ENCODE data around the gene MUC5AC. TPM values are rescaled to one million over a fixed set of nuclear protein-coding genes. Genes with fewer than 3 reads are reported as not detected.

The MUC5AC gene
- total and polyA plus RNA-seq, 2 of the 13 experiments (the other 11 are each of a cell fraction or from before 2014, with no cell fraction given) = under 0.01 TPM; not detected in 1

- no peak overlapping the region for H3K4me3 ChIP-seq (replicated peaks in 1 of 3; ENCODE audit: insufficient read depth in 1 of 3, low read depth in 2 of 3, low read length in 3 of 3)
- no peak for FAIRE-seq
- no peaks in the 10 kb centered on the region for H4K20me1 ChIP-seq (ENCODE audit: insufficient read depth, low read length)
- no peaks in the 10 kb centered on the region; the same call in 1 of the 2 replicates for H3K4me1 ChIP-seq (ENCODE audit: insufficient read depth, low read length)
- H3K4me2 ChIP-seq (ENCODE audit: low read depth, low read length) = no peak overlapping the region
- no peaks in the 10 kb centered on the region for H3K79me2 ChIP-seq (ENCODE audit: insufficient read depth, low read length)
- no peak overlapping the region for H2AFZ ChIP-seq (ENCODE audit: low read length)
- 27% methylated on average over 12 of the region's 12 CpGs for WGBS (ENCODE audit: low lambda C conversion rate)
- DNase-seq (ENCODE audit: low spot score) = no peak
- no TSS peak for BruUV-seq (replicated peaks)
- no peak overlapping the region for H3K27ac ChIP-seq (ENCODE audit: extremely low read length, insufficient read depth, low read length)
- no peak overlapping the region for H3K9ac ChIP-seq (ENCODE audit: insufficient read depth, low read depth, low read length)
- ATAC-seq = no peak
- peaks cover 4 to 26% of the 10 kb centered on the region in 2 experiments; a peak in 3 of 5 replicates for H3K27me3 ChIP-seq (ENCODE audit: control insufficient read depth in 1 of 2, insufficient read depth in 2 of 2, low read length in 2 of 2)
- CTCF ChIA-PET (ENCODE audit: low intra/inter-chr PET ratio, low total read pairs) = no interaction called here
- in situ Hi-C loops (cut with HindIII; ENCODE audit: extremely low pct_ligation_motif_present, low pct_unique_long_range_greater_than_20kb) (no loop called here), intact Hi-C loops (cut with micrococcal nuclease; ENCODE audit: unreplicated experiment) (no loop called here)
- no peaks in the 10 kb centered on the region for H3K36me3 ChIP-seq (replicated peaks in 1 of 2; ENCODE audit: control insufficient read depth in 1 of 2, insufficient read depth in 2 of 2, low read length in 2 of 2)
- POLR2A ChIA-PET = no interaction called here
- H3K9me3 ChIP-seq (ENCODE audit: low read length) = peaks cover 23% of the 10 kb centered on the region
- TF ChIP-seq FOXA3 (CRISPR knock-in tag; IDR thresholded peaks at IDR 0.05) (peak; percentile 43; the same call in 1 of the 2 replicates), HNRNPK (IDR thresholded peaks at IDR 0.05; ENCODE audit: low read depth, low read length, poor library complexity, severe bottlenecking) (no peak)
These were observed 18.2 kb upstream of the MUC5AC start for GRCh38 chr11:1139441-1140083.

- intact Hi-C loops (cut with micrococcal nuclease; ENCODE audit: unreplicated experiment) = no loop called here
- Histone ChIP-seq H4K20me1 (ENCODE audit: insufficient read depth, low read length) (no peaks in the 10 kb centered on the region), H3K27ac (ENCODE audit: extremely low read length, insufficient read depth, low read length) (no peak overlapping the region), H3K27me3 (ENCODE audit: control insufficient read depth in 1 of 2, insufficient read depth in 2 of 2, low read length in 2 of 2) (peaks cover 4 to 26% of the 10 kb centered on the region in 2 experiments; a peak in 3 of 5 replicates), H3K79me2 (ENCODE audit: insufficient read depth, low read length) (no peaks in the 10 kb centered on the region), H3K4me1 (ENCODE audit: insufficient read depth, low read length) (no peaks in the 10 kb centered on the region; the same call in 1 of the 2 replicates), H3K36me3 (replicated peaks in 1 of 2; ENCODE audit: control insufficient read depth in 1 of 2, insufficient read depth in 2 of 2, low read length in 2 of 2) (no peaks in the 10 kb centered on the region), H3K9me3 (ENCODE audit: low read length) (peaks cover 14% of the 10 kb centered on the region), H3K4me2 (ENCODE audit: low read depth, low read length) (no peak overlapping the region), H3K9ac (ENCODE audit: insufficient read depth, low read depth, low read length) (no peak overlapping the region), H3K4me3 (replicated peaks in 1 of 3; ENCODE audit: insufficient read depth in 1 of 3, low read depth in 2 of 3, low read length in 3 of 3) (no peak overlapping the region), H2AFZ (ENCODE audit: low read length) (no peak overlapping the region)
- no peak for DNase-seq (ENCODE audit: low spot score)
- 9% methylated on average over 12 of the region's 18 CpGs for WGBS (ENCODE audit: low lambda C conversion rate)
- in situ Hi-C loops (cut with HindIII; ENCODE audit: extremely low pct_ligation_motif_present, low pct_unique_long_range_greater_than_20kb) = no loop called here
- no TSS peak for BruUV-seq (replicated peaks)
- POLR2A ChIA-PET = no interaction called here
- FAIRE-seq = no peak
- CTCF ChIA-PET (ENCODE audit: low intra/inter-chr PET ratio, low total read pairs) = no interaction called here
- no peak for ATAC-seq
- TF ChIP-seq ZNF549 (CRISPR knock-in tag; IDR thresholded peaks at IDR 0.05) (no peak), MTA3 (CRISPR knock-in tag; IDR thresholded peaks at IDR 0.05) (no peak), ZNF652 (CRISPR knock-in tag; IDR thresholded peaks at IDR 0.05; ENCODE audit: borderline replicate concordance, low read depth) (no peak), HNF4A (CRISPR knock-in tag; IDR thresholded peaks at IDR 0.05) (no peak), ZBTB44 (CRISPR knock-in tag; IDR thresholded peaks at IDR 0.05) (no peak), MBD4 (IDR thresholded peaks at IDR 0.05; ENCODE audit: borderline replicate concordance, low read length) (no peak), RBFOX2 (IDR thresholded peaks at IDR 0.05; ENCODE audit: low read depth, low read length) (no peak), ZNF232 (CRISPR knock-in tag; IDR thresholded peaks at IDR 0.05; ENCODE audit: borderline replicate concordance) (no peak), TBX2 (CRISPR knock-in tag; IDR thresholded peaks at IDR 0.05; ENCODE audit: borderline replicate concordance) (no peak), NFIC (IDR thresholded peaks at IDR 0.05; ENCODE audit: low read length) (no peak), KLF9 (CRISPR knock-in tag; IDR thresholded peaks at IDR 0.05; ENCODE audit: low read depth) (no peak)
- TF ChIP-seq, protein P1, sequence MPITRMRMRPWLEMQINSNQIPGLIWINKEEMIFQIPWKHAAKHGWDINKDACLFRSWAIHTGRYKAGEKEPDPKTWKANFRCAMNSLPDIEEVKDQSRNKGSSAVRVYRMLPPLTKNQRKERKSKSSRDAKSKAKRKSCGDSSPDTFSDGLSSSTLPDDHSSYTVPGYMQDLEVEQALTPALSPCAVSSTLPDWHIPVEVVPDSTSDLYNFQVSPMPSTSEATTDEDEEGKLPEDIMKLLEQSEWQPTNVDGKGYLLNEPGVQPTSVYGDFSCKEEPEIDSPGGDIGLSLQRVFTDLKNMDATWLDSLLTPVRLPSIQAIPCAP (CRISPR knock-in tag; IDR thresholded peaks at IDR 0.05; ENCODE audit: low read depth) = no peak
- TF ChIP-seq, protein P2, sequence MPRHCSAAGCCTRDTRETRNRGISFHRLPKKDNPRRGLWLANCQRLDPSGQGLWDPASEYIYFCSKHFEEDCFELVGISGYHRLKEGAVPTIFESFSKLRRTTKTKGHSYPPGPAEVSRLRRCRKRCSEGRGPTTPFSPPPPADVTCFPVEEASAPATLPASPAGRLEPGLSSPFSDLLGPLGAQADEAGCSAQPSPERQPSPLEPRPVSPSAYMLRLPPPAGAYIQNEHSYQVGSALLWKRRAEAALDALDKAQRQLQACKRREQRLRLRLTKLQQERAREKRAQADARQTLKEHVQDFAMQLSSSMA (CRISPR knock-in tag; IDR thresholded peaks at IDR 0.05) = no peak
These were observed 16.9 kb upstream of the MUC5AC start for GRCh38 chr11:1140642-1141490.

Data from HepG2 (cell line).